Measurements from ENCODE around the gene GBX1.

GBX1 gene

DNA sequence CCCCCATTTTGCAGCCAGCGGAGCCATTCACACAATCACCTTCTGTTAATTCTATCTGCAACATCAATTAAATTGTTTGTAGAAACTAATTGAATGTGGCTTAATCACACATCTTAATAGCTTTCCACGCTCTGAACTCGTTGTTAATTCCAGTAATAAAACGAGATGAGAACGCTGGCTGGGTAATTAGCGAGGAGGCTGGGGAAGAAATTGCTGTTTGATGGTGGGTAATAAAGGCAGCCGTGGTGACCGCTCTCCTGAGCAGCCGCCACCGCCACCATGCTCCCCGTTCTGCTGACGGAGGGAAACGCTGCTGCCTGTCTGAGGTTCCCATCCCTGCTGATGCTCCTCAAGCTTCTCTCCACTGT is 36.3 kb downstream of the GBX1 start:
- Histone ChIP-seq H3K4me3 (ENCODE audit: low read depth, low read length) (no peak overlapping the region), H3K4me1 (peaks cover 4% of the 10 kb centered on the region), H3K27me3 (no peaks in the 10 kb centered on the region), H3K36me3 (peaks cover 86% of the 10 kb centered on the region), H3K9me3 (no peaks in the 10 kb centered on the region)
- TF ChIP-seq, protein P1, sequence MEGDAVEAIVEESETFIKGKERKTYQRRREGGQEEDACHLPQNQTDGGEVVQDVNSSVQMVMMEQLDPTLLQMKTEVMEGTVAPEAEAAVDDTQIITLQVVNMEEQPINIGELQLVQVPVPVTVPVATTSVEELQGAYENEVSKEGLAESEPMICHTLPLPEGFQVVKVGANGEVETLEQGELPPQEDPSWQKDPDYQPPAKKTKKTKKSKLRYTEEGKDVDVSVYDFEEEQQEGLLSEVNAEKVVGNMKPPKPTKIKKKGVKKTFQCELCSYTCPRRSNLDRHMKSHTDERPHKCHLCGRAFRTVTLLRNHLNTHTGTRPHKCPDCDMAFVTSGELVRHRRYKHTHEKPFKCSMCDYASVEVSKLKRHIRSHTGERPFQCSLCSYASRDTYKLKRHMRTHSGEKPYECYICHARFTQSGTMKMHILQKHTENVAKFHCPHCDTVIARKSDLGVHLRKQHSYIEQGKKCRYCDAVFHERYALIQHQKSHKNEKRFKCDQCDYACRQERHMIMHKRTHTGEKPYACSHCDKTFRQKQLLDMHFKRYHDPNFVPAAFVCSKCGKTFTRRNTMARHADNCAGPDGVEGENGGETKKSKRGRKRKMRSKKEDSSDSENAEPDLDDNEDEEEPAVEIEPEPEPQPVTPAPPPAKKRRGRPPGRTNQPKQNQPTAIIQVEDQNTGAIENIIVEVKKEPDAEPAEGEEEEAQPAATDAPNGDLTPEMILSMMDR (IDR thresholded peaks at IDR 0.05; ENCODE audit: low read depth, low read length), result no peak
- no peak for DNase-seq

DNA sequence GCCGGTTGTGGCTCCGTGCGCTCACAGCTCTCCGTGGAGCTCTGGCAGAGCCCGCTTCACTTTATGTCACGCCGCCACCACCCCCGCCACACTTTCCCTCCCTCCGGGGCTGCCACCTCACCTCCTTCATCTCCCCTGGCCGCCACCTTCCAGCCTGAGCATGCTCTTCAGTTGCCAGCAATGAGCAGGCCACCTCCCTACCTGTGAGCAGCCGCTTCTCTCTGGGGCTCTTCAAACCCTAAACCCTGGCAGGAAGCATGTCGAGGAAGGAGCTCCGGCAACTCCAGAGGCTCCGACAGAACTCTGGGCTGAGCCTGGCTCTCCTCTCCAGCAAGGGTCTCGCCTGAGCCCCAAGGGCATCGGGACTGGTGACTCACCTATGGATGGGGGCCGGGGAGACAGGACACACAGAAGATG is 36.7 kb downstream of the GBX1 start:
- H3K4me1 ChIP-seq, result peaks cover 4% of the 10 kb centered on the region
- no peaks in the 10 kb centered on the region for H3K9me3 ChIP-seq
- no peak overlapping the region for H3K4me3 ChIP-seq (ENCODE audit: low read depth, low read length)
- no peak for DNase-seq
- H3K27me3 ChIP-seq, result no peaks in the 10 kb centered on the region
- TF ChIP-seq, protein P1 (IDR thresholded peaks at IDR 0.05; ENCODE audit: low read depth, low read length), result no peak
- peaks cover 81% of the 10 kb centered on the region for H3K36me3 ChIP-seq

DNA sequence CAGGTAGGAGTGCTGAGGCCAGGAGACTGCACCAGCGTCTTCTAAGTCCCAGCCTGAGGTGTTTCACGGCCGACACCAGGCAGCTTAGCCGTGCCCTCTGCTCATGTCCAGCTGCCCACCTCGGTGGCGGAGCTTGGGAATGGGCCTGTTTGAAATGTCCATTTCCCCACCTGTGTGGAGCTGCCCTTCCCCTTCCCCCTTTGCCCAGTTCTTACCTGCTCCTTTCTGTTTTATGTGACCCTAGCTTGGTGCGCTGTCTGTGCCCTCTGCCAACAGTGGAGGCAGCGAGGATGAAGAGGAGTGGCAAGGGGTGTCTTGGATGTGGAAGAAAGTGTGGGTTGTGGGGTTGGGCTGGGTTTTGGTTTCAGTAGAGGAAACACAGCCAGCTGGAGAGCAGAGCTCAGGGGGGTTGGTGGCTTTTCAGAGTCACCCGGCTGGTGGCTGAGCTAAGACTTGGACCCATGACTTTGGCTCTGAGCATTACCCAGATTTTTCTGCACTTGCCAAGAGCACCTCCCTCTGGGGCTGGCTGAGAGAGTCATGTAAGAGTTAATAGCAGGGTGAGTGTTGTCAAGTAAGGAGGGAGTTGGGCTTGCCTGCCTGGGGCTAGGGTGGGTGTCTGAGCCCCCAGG is 37.4 kb downstream of the GBX1 start:
- H3K36me3 ChIP-seq, result peaks cover 80% of the 10 kb centered on the region
- TF ChIP-seq, protein P1 (IDR thresholded peaks at IDR 0.05; ENCODE audit: low read depth, low read length), result no peak
- no peaks in the 10 kb centered on the region for H3K9me3 ChIP-seq
- no peak for DNase-seq
- no peaks in the 10 kb centered on the region for H3K27me3 ChIP-seq
- H3K4me1 ChIP-seq, result peaks cover 4% of the 10 kb centered on the region
- H3K4me3 ChIP-seq (ENCODE audit: low read depth, low read length), result no peak overlapping the region

DNA sequence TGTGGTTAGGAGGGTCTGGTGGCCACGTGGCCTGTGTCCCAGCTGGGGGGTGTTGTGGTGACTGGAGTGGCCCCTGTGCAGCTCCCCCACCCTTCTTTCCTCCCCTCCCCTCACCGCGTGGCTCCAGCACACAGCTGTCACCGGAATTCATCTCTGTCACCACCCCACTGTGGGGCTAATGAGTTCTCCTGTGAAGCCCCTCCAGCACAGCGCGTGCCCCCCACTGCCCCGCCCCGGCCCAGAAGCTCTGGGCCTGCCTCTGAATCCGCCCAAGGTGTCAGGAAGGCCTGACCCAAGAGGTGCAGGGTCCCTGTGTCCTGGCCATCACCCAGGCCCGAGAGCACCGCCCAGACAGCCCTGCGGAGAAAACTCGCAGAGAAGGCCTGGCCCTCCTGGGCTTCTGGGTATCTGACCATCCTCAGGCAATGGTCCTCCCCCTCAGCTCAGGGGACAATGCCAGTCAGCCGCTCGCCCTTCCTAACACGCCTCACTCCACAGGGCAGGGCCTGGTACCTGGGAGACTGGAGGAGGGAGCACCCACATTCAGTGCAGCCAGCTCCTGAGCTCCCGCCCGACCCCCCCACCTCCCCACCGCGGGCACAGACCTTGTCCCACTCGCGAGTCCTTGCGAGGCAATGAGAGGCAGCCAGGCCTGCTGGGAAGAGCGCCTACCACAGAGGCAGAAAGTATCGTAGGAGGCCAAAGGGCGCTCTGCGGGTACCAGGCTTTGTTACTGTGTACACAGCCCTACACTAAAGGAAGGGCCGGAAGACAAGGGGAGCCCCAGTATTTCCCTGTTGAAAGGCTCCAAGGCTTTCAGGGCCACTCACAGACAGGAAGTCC is 38.2 kb downstream of the GBX1 start:
- H3K4me1 ChIP-seq, result peaks cover 4% of the 10 kb centered on the region
- no peaks in the 10 kb centered on the region for H3K27me3 ChIP-seq
- no peak for DNase-seq
- H3K4me3 ChIP-seq (ENCODE audit: low read depth, low read length), result no peak overlapping the region
- no peaks in the 10 kb centered on the region for H3K9me3 ChIP-seq
- TF ChIP-seq, protein P1 (IDR thresholded peaks at IDR 0.05; ENCODE audit: low read depth, low read length), result no peak
- peaks cover 80% of the 10 kb centered on the region for H3K36me3 ChIP-seq

DNA sequence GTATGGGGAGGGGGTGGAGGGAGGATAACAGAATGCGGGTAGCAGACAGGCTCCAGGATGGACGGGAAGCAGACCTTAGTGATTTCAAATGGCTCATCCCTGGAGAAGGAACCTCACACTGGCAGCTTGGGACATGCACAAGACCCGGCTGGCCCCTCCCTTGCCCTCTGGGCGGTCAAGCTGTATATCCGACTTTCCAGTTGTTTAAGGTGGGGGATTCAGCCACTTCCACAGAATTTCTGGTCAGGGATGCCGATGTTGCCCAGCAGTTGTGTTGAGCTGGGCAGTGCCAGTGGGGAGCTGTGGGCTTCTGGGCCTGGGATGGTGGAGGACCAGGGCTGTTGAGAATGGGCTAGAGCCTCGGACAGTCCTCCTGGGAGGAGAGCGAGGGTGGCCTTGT is 38.8 kb downstream of the GBX1 start:
- no peak for DNase-seq
- TF ChIP-seq, protein P1 (IDR thresholded peaks at IDR 0.05; ENCODE audit: low read depth, low read length), result no peak
- peaks cover 4% of the 10 kb centered on the region for H3K4me1 ChIP-seq
- no peaks in the 10 kb centered on the region for H3K9me3 ChIP-seq
- no peak overlapping the region for H3K4me3 ChIP-seq (ENCODE audit: low read depth, low read length)
- H3K36me3 ChIP-seq, result peaks cover 80% of the 10 kb centered on the region
- no peaks in the 10 kb centered on the region for H3K27me3 ChIP-seq

DNA sequence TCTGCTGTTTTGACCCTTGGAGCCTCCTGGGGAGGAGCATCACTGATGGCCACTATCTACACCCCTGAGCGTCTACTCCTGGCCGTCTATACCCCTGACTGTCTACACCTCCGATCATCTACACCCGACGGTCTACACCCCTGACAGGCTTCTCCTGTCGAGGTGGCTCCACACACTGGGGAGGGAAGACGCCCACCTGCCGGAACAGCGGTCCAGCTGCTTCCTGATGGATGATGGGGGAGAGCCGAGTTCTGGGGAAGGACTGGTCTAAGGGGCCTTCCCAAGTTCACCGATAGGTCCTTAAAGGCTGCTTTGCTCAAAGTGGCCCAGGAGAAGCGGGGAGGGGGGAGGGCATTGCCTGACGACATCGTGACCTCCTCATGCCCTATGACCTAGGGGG is 39.4 kb downstream of the GBX1 start:
- no peak for DNase-seq
- Histone ChIP-seq H3K4me3 (ENCODE audit: low read depth, low read length) (no peak overlapping the region), H3K27me3 (no peaks in the 10 kb centered on the region), H3K36me3 (peaks cover 82% of the 10 kb centered on the region), H3K4me1 (peaks cover 4% of the 10 kb centered on the region), H3K9me3 (no peaks in the 10 kb centered on the region)
- TF ChIP-seq, protein P1 (IDR thresholded peaks at IDR 0.05; ENCODE audit: low read depth, low read length), result no peak

Measured in BE2C (cell line).